Muscle layer of duodenum (tissue), 2 donors: ENCODE measurements around the gene CYTH4.

Experiments
- H3K27ac ChIP-seq: one replicate; pipeline ENCODE4 v1.7.0; 2013; ENCODE audit warnings: mild to moderate bottlenecking, low read length
- H3K27me3 ChIP-seq: one replicate; pipeline ENCODE4 v1.7.0; 2013; ENCODE audit warnings: low read depth, mild to moderate bottlenecking, control low read depth, low read length
- H3K36me3 ChIP-seq, 2 donors: one replicate each; pipeline ENCODE4 v1.7.0; 2013; ENCODE audit warnings: low read length in 2 of 2, control low read depth in 1 of 2, mild to moderate bottlenecking in 1 of 2; ENCODE audit not compliant: insufficient read depth in 2 of 2, control insufficient read depth in 1 of 2
- H3K4me1 ChIP-seq, 2 donors: one replicate each; pipeline ENCODE4 v1.7.0; 2013; ENCODE audit warnings: low read length in 2 of 2, mild to moderate bottlenecking in 2 of 2, control low read depth in 1 of 2, moderate library complexity in 1 of 2; ENCODE audit not compliant: insufficient read depth in 2 of 2, control insufficient read depth in 1 of 2
- H3K4me3 ChIP-seq, 2 donors: one replicate each; pipeline ENCODE4 v1.7.0; 2013; ENCODE audit warnings: low read length in 2 of 2, low read depth in 1 of 2, mild to moderate bottlenecking in 1 of 2
- H3K9me3 ChIP-seq, 2 donors: one replicate each; pipeline ENCODE4 v1.7.0; 2013; ENCODE audit warnings: low read length in 2 of 2, control low read depth in 1 of 2, mild to moderate bottlenecking in 1 of 2; ENCODE audit not compliant: control insufficient read depth in 1 of 2
- donor health status: healthy.

Gene CYTH4

GRCh38 chr22:37338539-37339246, 56.4 kb downstream of the CYTH4 start:
- H3K4me1 ChIP-seq = peaks cover 0 to 6% of the 10 kb centered on the region in 2 donors
- peaks cover 23% of the 10 kb centered on the region for H3K27me3 ChIP-seq
- no peak overlapping the region for H3K27ac ChIP-seq

GRCh38 chr22:37340331-37341262, 58.3 kb downstream of the CYTH4 start:
- peaks cover 4% of the 10 kb centered on the region for H3K27me3 ChIP-seq
- no peaks in the 10 kb centered on the region for H3K36me3 ChIP-seq
- no peaks in the 10 kb centered on the region for H3K4me1 ChIP-seq
- H3K9me3 ChIP-seq = no peaks in the 10 kb centered on the region
- no peak overlapping the region for H3K4me3 ChIP-seq
- no peak overlapping the region for H3K27ac ChIP-seq

More at GRCh38 chr22:37338539-37339246, 56.4 kb downstream of the CYTH4 start:
- no peak overlapping the region for H3K4me3 ChIP-seq
- H3K36me3 ChIP-seq = no peaks in the 10 kb centered on the region
- H3K9me3 ChIP-seq = no peaks in the 10 kb centered on the region

GRCh38 chr22:37342065-37342464, 59.8 kb downstream of the CYTH4 start:
- Histone ChIP-seq H3K27ac (no peak overlapping the region), H3K27me3 (no peaks in the 10 kb centered on the region), H3K4me1 (no peaks in the 10 kb centered on the region), H3K36me3 (no peaks in the 10 kb centered on the region), H3K9me3 (no peaks in the 10 kb centered on the region), H3K4me3 (no peak overlapping the region)

GRCh38 chr22:37343348-37343747, 61.0 kb downstream of the CYTH4 start:
- Histone ChIP-seq H3K9me3 (no peaks in the 10 kb centered on the region), H3K27me3 (no peaks in the 10 kb centered on the region), H3K4me1 (no peaks in the 10 kb centered on the region), H3K36me3 (no peaks in the 10 kb centered on the region), H3K27ac (no peak overlapping the region), H3K4me3 (no peak overlapping the region)

GRCh38 chr22:37343863-37344734, 61.8 kb downstream of the CYTH4 start:
- no peak overlapping the region for H3K27ac ChIP-seq
- H3K36me3 ChIP-seq = no peaks in the 10 kb centered on the region
- no peaks in the 10 kb centered on the region for H3K4me1 ChIP-seq
- H3K9me3 ChIP-seq = no peaks in the 10 kb centered on the region
- no peak overlapping the region for H3K4me3 ChIP-seq
- no peaks in the 10 kb centered on the region for H3K27me3 ChIP-seq

- Histone ChIP-seq H3K4me1 (no peaks in the 10 kb centered on the region), H3K9me3 (no peaks in the 10 kb centered on the region), H3K36me3 (no peaks in the 10 kb centered on the region), H3K27ac (no peak overlapping the region), H3K27me3 (no peaks in the 10 kb centered on the region), H3K4me3 (no peak overlapping the region)
Measured at GRCh38 chr22:37344735-37345449, 62.6 kb downstream of the CYTH4 start.

GRCh38 chr22:37345863-37346504, 63.7 kb downstream of the CYTH4 start:
- Histone ChIP-seq H3K27me3 (no peaks in the 10 kb centered on the region), H3K9me3 (no peaks in the 10 kb centered on the region), H3K4me3 (no peak overlapping the region), H3K36me3 (no peaks in the 10 kb centered on the region), H3K4me1 (no peaks in the 10 kb centered on the region), H3K27ac (no peak overlapping the region)

- Histone ChIP-seq H3K4me1 (no peaks in the 10 kb centered on the region), H3K9me3 (no peaks in the 10 kb centered on the region), H3K4me3 (no peak overlapping the region), H3K27me3 (no peaks in the 10 kb centered on the region), H3K36me3 (no peaks in the 10 kb centered on the region), H3K27ac (no peak overlapping the region)
Measured at GRCh38 chr22:37346505-37346895, 64.2 kb downstream of the CYTH4 start.

GRCh38 chr22:37349043-37349814, 66.9 kb downstream of the CYTH4 start:
- H3K9me3 ChIP-seq = no peaks in the 10 kb centered on the region
- H3K27me3 ChIP-seq = no peaks in the 10 kb centered on the region
- H3K4me3 ChIP-seq = no peak overlapping the region
- no peaks in the 10 kb centered on the region for H3K4me1 ChIP-seq
- no peaks in the 10 kb centered on the region for H3K36me3 ChIP-seq
- H3K27ac ChIP-seq = no peak overlapping the region

- no peaks in the 10 kb centered on the region for H3K4me1 ChIP-seq
- no peaks in the 10 kb centered on the region for H3K27me3 ChIP-seq
- H3K4me3 ChIP-seq = no peak overlapping the region
- H3K36me3 ChIP-seq = no peaks in the 10 kb centered on the region
- H3K9me3 ChIP-seq = no peaks in the 10 kb centered on the region
- H3K27ac ChIP-seq = no peak overlapping the region
Measured at GRCh38 chr22:37351232-37351631, 68.9 kb downstream of the CYTH4 start.
